Measurements from ENCODE around the gene UNKL.
"Not testable (repeated sequence)": the region's sequence is repeated elsewhere in the genome, so short reads cannot be mapped to it uniquely, and the experiment has no call there.

UNKL gene

GRCh38 chr16:1441391-1441829, 26.9 kb upstream of the UNKL start:
- H2BK120ac ChIP-seq (ENCODE audit: insufficient read depth, low read length, poor library complexity) = no peak overlapping the region
- H3K14ac ChIP-seq (ENCODE audit: low read length) = no peak overlapping the region
- H3K9ac ChIP-seq (ENCODE audit: low read length) = no peak overlapping the region
- no peak overlapping the region for H3K4me3 ChIP-seq (ENCODE audit: low read depth, low read length)
- H2BK5ac ChIP-seq (ENCODE audit: low read depth, low read length, poor library complexity) = no peak overlapping the region
- H3K4ac ChIP-seq (ENCODE audit: low read depth, low read length) = no peak overlapping the region
- no peak overlapping the region for H2BK12ac ChIP-seq (ENCODE audit: low read length)
- WGBS (ENCODE audit: extremely low coverage, insufficient coverage, insufficient read length) = no CpG with 5 or more reads among the region's 22 CpGs
- no peaks in the 10 kb centered on the region for H3K79me1 ChIP-seq (ENCODE audit: low read length)
- no peak overlapping the region for H3K23ac ChIP-seq (ENCODE audit: low read length)
- peaks cover 3% of the 10 kb centered on the region for H3K9me3 ChIP-seq (ENCODE audit: insufficient read depth, low read depth, low read length)
- no peak overlapping the region for H4K91ac ChIP-seq (ENCODE audit: low read depth, low read length)
- H3K27ac ChIP-seq (ENCODE audit: low read depth, low read length) = no peak overlapping the region
- H3K18ac ChIP-seq (ENCODE audit: low read length) = no peak overlapping the region
- DNase-seq = no peak
- H4K12ac ChIP-seq (ENCODE audit: low read depth, low read length) = no peak overlapping the region
- no peak overlapping the region for H2AK5ac ChIP-seq (ENCODE audit: low read length)
- no peaks in the 10 kb centered on the region for H3K4me1 ChIP-seq (ENCODE audit: control insufficient read depth in 1 of 2, insufficient read depth in 2 of 2, low read length in 2 of 2)
- H4K8ac ChIP-seq (ENCODE audit: low read depth, low read length) = no peak overlapping the region
- H3K27me3 ChIP-seq (ENCODE audit: insufficient read depth, low read length) = no peaks in the 10 kb centered on the region
- no peak overlapping the region for H3K4me2 ChIP-seq (ENCODE audit: low read length)
- peaks cover 8 to 10% of the 10 kb centered on the region in 2 experiments for H3K36me3 ChIP-seq (ENCODE audit: control insufficient read depth in 1 of 2, insufficient read depth in 2 of 2, low read length in 2 of 2)
- H2AFZ ChIP-seq (ENCODE audit: insufficient read depth, low read length, poor library complexity) = no peak overlapping the region
- no peaks in the 10 kb centered on the region for H3K79me2 ChIP-seq (ENCODE audit: control insufficient read depth, insufficient read depth, low read length, poor library complexity)

GRCh38 chr16:1439699-1440074, 25.2 kb upstream of the UNKL start:
- not testable (repeated sequence) for H2AFZ ChIP-seq (ENCODE audit: insufficient read depth, low read length, poor library complexity); H3K9ac ChIP-seq (ENCODE audit: low read length); H3K36me3 ChIP-seq (ENCODE audit: control insufficient read depth in 1 of 2, insufficient read depth in 2 of 2, low read length in 2 of 2); DNase-seq; H4K91ac ChIP-seq (ENCODE audit: low read depth, low read length); H4K8ac ChIP-seq (ENCODE audit: low read depth, low read length); H3K18ac ChIP-seq (ENCODE audit: low read length); H3K79me2 ChIP-seq (ENCODE audit: control insufficient read depth, insufficient read depth, low read length, poor library complexity); H3K27me3 ChIP-seq (ENCODE audit: insufficient read depth, low read length); H3K27ac ChIP-seq (ENCODE audit: low read depth, low read length); H3K14ac ChIP-seq (ENCODE audit: low read length); H3K9me3 ChIP-seq (ENCODE audit: insufficient read depth, low read depth, low read length); H2BK5ac ChIP-seq (ENCODE audit: low read depth, low read length, poor library complexity); H2BK12ac ChIP-seq (ENCODE audit: low read length); H3K4ac ChIP-seq (ENCODE audit: low read depth, low read length); H3K4me2 ChIP-seq (ENCODE audit: low read length); H3K23ac ChIP-seq (ENCODE audit: low read length); H2AK5ac ChIP-seq (ENCODE audit: low read length); H3K4me1 ChIP-seq (ENCODE audit: control insufficient read depth in 1 of 2, insufficient read depth in 2 of 2, low read length in 2 of 2); H3K79me1 ChIP-seq (ENCODE audit: low read length); H3K4me3 ChIP-seq (ENCODE audit: low read depth, low read length); H4K12ac ChIP-seq (ENCODE audit: low read depth, low read length); H2BK120ac ChIP-seq (ENCODE audit: insufficient read depth, low read length, poor library complexity)
- no CpG with 5 or more reads among the region's 4 CpGs for WGBS (ENCODE audit: extremely low coverage, insufficient coverage, insufficient read length)

DNA sequence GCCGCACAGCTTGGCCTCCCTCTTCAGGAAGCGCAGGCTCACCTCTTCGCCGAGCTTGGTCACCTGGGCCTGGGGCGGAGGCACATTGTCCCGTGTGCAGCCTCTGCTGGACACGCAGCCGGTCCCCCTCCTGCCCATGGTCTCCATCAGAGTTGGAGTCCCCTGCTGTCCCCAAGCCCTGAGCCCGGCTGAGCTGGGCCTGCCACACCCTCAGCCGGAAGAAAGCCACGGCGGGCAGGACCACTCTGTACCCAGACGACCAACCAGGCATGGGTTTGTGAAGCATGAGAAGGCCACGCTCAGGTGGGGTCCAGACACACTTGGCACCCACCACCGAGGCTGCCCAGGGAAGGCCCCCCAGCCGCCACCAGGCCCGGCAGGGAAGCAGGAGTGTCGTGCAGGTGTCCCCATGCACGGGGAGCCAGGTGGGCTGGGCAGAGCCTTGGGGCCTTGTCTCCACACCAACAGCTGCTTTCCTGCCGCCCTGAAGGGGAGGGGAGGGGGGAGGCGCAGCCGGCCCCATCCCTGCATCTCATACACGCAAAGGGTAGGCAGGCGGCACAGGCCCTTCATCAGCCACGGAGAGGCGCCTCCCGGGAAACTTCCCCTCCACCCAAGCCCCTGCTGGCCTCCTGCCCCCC, 24.7 kb upstream of the UNKL start:
- WGBS (ENCODE audit: extremely low coverage, insufficient coverage, insufficient read length) = no CpG with 5 or more reads among the region's 27 CpGs
- Histone ChIP-seq H3K9me3 (ENCODE audit: insufficient read depth, low read depth, low read length) (peaks cover 4% of the 10 kb centered on the region), H3K4ac (ENCODE audit: low read depth, low read length) (no peak overlapping the region), H3K27me3 (ENCODE audit: insufficient read depth, low read length) (no peaks in the 10 kb centered on the region), H2BK5ac (ENCODE audit: low read depth, low read length, poor library complexity) (no peak overlapping the region), H4K91ac (ENCODE audit: low read depth, low read length) (no peak overlapping the region), H3K27ac (ENCODE audit: low read depth, low read length) (no peak overlapping the region), H4K12ac (ENCODE audit: low read depth, low read length) (no peak overlapping the region), H2BK12ac (ENCODE audit: low read length) (no peak overlapping the region), H3K4me3 (ENCODE audit: low read depth, low read length) (no peak overlapping the region), H3K79me2 (ENCODE audit: control insufficient read depth, insufficient read depth, low read length, poor library complexity) (no peaks in the 10 kb centered on the region), H3K18ac (ENCODE audit: low read length) (no peak overlapping the region), H3K23ac (ENCODE audit: low read length) (no peak overlapping the region), H3K4me2 (ENCODE audit: low read length) (no peak overlapping the region), H3K9ac (ENCODE audit: low read length) (no peak overlapping the region), H2AFZ (ENCODE audit: insufficient read depth, low read length, poor library complexity) (no peak overlapping the region), H2BK120ac (ENCODE audit: insufficient read depth, low read length, poor library complexity) (no peak overlapping the region), H3K36me3 (ENCODE audit: control insufficient read depth in 1 of 2, insufficient read depth in 2 of 2, low read length in 2 of 2) (no peaks in the 10 kb centered on the region), H3K79me1 (ENCODE audit: low read length) (no peaks in the 10 kb centered on the region), H3K14ac (ENCODE audit: low read length) (no peak overlapping the region), H2AK5ac (ENCODE audit: low read length) (no peak overlapping the region), H4K8ac (ENCODE audit: low read depth, low read length) (no peak overlapping the region), H3K4me1 (ENCODE audit: control insufficient read depth in 1 of 2, insufficient read depth in 2 of 2, low read length in 2 of 2) (no peaks in the 10 kb centered on the region)
- DNase-seq = no peak

- Histone ChIP-seq H2AK5ac (ENCODE audit: low read length) (no peak overlapping the region), H3K27ac (ENCODE audit: low read depth, low read length) (no peak overlapping the region)
Measured at GRCh38 chr16:1438229-1439057, 23.9 kb upstream of the UNKL start.

More at GRCh38 chr16:1438229-1439057, 23.9 kb upstream of the UNKL start:
- H3K9ac ChIP-seq (ENCODE audit: low read length) = no peak overlapping the region
- no peak overlapping the region for H3K4me2 ChIP-seq (ENCODE audit: low read length)
- WGBS (ENCODE audit: extremely low coverage, insufficient coverage, insufficient read length) = no CpG with 5 or more reads among the region's 35 CpGs
- no peak overlapping the region for H4K12ac ChIP-seq (ENCODE audit: low read depth, low read length)
- no peaks in the 10 kb centered on the region for H3K79me1 ChIP-seq (ENCODE audit: low read length)
- no peak overlapping the region for H4K91ac ChIP-seq (ENCODE audit: low read depth, low read length)
- H2BK12ac ChIP-seq (ENCODE audit: low read length) = no peak overlapping the region
- no peak overlapping the region for H4K8ac ChIP-seq (ENCODE audit: low read depth, low read length)
- no peak overlapping the region for H2BK120ac ChIP-seq (ENCODE audit: insufficient read depth, low read length, poor library complexity)
- H3K23ac ChIP-seq (ENCODE audit: low read length) = no peak overlapping the region
- no peaks in the 10 kb centered on the region for H3K36me3 ChIP-seq (ENCODE audit: control insufficient read depth in 1 of 2, insufficient read depth in 2 of 2, low read length in 2 of 2)
- no peak overlapping the region for H2BK5ac ChIP-seq (ENCODE audit: low read depth, low read length, poor library complexity)
- no peak overlapping the region for H3K18ac ChIP-seq (ENCODE audit: low read length)
- no peak overlapping the region for H3K14ac ChIP-seq (ENCODE audit: low read length)
- H3K27me3 ChIP-seq (ENCODE audit: insufficient read depth, low read length) = no peaks in the 10 kb centered on the region
- no peak overlapping the region for H3K4ac ChIP-seq (ENCODE audit: low read depth, low read length)
- H3K9me3 ChIP-seq (ENCODE audit: insufficient read depth, low read depth, low read length) = peaks cover 4% of the 10 kb centered on the region
- no peaks in the 10 kb centered on the region for H3K4me1 ChIP-seq (ENCODE audit: control insufficient read depth in 1 of 2, insufficient read depth in 2 of 2, low read length in 2 of 2)
- no peak for DNase-seq
- H3K4me3 ChIP-seq (ENCODE audit: low read depth, low read length) = no peak overlapping the region
- H3K79me2 ChIP-seq (ENCODE audit: control insufficient read depth, insufficient read depth, low read length, poor library complexity) = no peaks in the 10 kb centered on the region
- no peak overlapping the region for H2AFZ ChIP-seq (ENCODE audit: insufficient read depth, low read length, poor library complexity)
